H9 (cell line): ENCODE results near the gene TGM2. TPM values are rescaled to one million over a fixed set of nuclear protein-coding genes. Genes with fewer than 3 reads are reported as not detected.

Experiments
- DNase-seq: peaks from one replicate; pipeline ENCODE4 v3.0.0-alpha.2; 2017
- H2AFZ ChIP-seq: one replicate; pipeline ENCODE4 v1.6.1; 2013; ENCODE audit warnings: mild to moderate bottlenecking, low read length, control low read depth, moderate library complexity
- H2AK5ac ChIP-seq: 2 replicates; pipeline ENCODE4 v1.6.1; 2013; ENCODE audit warnings: low read length, control low read depth, mixed read lengths; ENCODE audit not compliant: insufficient read length
- H2BK120ac ChIP-seq: one replicate; pipeline ENCODE4 v1.6.1; 2013; ENCODE audit warnings: low read depth, mild to moderate bottlenecking, low read length, control low read depth, inconsistent platforms; ENCODE audit not compliant: poor library complexity, severe bottlenecking
- H2BK12ac ChIP-seq: 2 replicates; pipeline ENCODE4 v1.6.1; 2013; ENCODE audit warnings: low read length, control low read depth, mixed read lengths, low read depth; ENCODE audit not compliant: insufficient read length
- H2BK15ac ChIP-seq: 2 replicates; pipeline ENCODE4 v1.6.1; 2013; ENCODE audit warnings: low read depth, low read length, control low read depth
- H2BK20ac ChIP-seq: one replicate; pipeline ENCODE4 v1.6.1; 2013; ENCODE audit warnings: low read depth, mild to moderate bottlenecking, low read length, control low read depth, inconsistent platforms; ENCODE audit not compliant: poor library complexity, severe bottlenecking
- H2BK5ac ChIP-seq: 2 replicates; pipeline ENCODE4 v1.6.1; 2013; ENCODE audit warnings: low read length, control low read depth, mixed read lengths; ENCODE audit not compliant: insufficient read length
- H3K14ac ChIP-seq: 2 replicates; pipeline ENCODE4 v1.6.1; 2013; ENCODE audit warnings: low read length, control low read depth; ENCODE audit not compliant: insufficient read depth
- H3K18ac ChIP-seq: 2 replicates; pipeline ENCODE4 v1.6.1; 2013; ENCODE audit warnings: low read depth, mild to moderate bottlenecking, mixed read lengths, low read length, control low read depth; ENCODE audit not compliant: insufficient read length
- H3K23ac ChIP-seq: 2 replicates; pipeline ENCODE4 v1.6.1; 2013; ENCODE audit warnings: low read length, control low read depth, mixed read lengths, low read depth; ENCODE audit not compliant: insufficient read length
- H3K23me2 ChIP-seq: 2 replicates; pipeline ENCODE4 v1.6.1; 2013; ENCODE audit warnings: low read depth, mild to moderate bottlenecking, mixed read lengths, low read length, control low read depth; ENCODE audit not compliant: insufficient read length, poor library complexity, severe bottlenecking
- H3K27ac ChIP-seq: 2 replicates; pipeline ENCODE4 v1.5.1; 2013; ENCODE audit warnings: low read length, control low read depth, mixed read lengths, low read depth; ENCODE audit not compliant: insufficient read length
- H3K27me3 ChIP-seq: 2 replicates; pipeline ENCODE4 v1.6.1; 2013; ENCODE audit warnings: low read length, control low read depth, inconsistent platforms; ENCODE audit not compliant: insufficient read depth
- H3K4ac ChIP-seq: 2 replicates; pipeline ENCODE4 v1.6.1; 2013; ENCODE audit warnings: low read depth, mild to moderate bottlenecking, control low read depth, inconsistent platforms, low read length, moderate library complexity
- H3K4me1 ChIP-seq: 2 replicates; pipeline ENCODE4 v1.6.1; 2013; ENCODE audit warnings: low read length, control low read depth, inconsistent platforms; ENCODE audit not compliant: insufficient read depth
- H3K4me2 ChIP-seq: 2 replicates; pipeline ENCODE4 v1.6.1; 2013; ENCODE audit warnings: low read length, control low read depth, mixed read lengths; ENCODE audit not compliant: insufficient read length, insufficient read depth
- H3K56ac ChIP-seq: 2 replicates; pipeline ENCODE4 v1.6.1; 2013; ENCODE audit warnings: low read depth, mild to moderate bottlenecking, mixed read lengths, low read length, control low read depth; ENCODE audit not compliant: insufficient read length
- H3K79me1 ChIP-seq: 2 replicates; pipeline ENCODE4 v1.6.1; 2013; ENCODE audit warnings: low read depth, mild to moderate bottlenecking, moderate library complexity, low read length, control low read depth, inconsistent platforms; ENCODE audit not compliant: insufficient read depth, poor library complexity, severe bottlenecking
- H3K79me2 ChIP-seq: 2 replicates; pipeline ENCODE4 v1.6.1; 2013; ENCODE audit warnings: low read length, control low read depth, inconsistent platforms; ENCODE audit not compliant: insufficient read depth
- H3K9ac ChIP-seq: 2 replicates; pipeline ENCODE4 v1.6.1; 2013; ENCODE audit warnings: low read length, control low read depth, mixed read lengths; ENCODE audit not compliant: insufficient read length; ENCODE audit errors: extremely low read depth
- H3K9me3 ChIP-seq: one replicate; pipeline ENCODE4 v1.6.1; 2013; ENCODE audit warnings: low read depth, low read length, inconsistent platforms; ENCODE audit not compliant: control insufficient read depth
- H3T11ph ChIP-seq: one replicate; pipeline ENCODE4 v1.6.1; 2013; ENCODE audit warnings: mild to moderate bottlenecking, low read length, control low read depth, inconsistent platforms
- H4K20me1 ChIP-seq: one replicate; pipeline ENCODE4 v1.6.1; 2013; ENCODE audit not compliant: control insufficient read depth, insufficient read length, insufficient read depth
- H4K5ac ChIP-seq: 2 replicates; pipeline ENCODE4 v1.6.1; 2013; ENCODE audit warnings: low read depth, mild to moderate bottlenecking, mixed read lengths, low read length, control low read depth; ENCODE audit not compliant: insufficient read length
- H4K8ac ChIP-seq: replicated peaks from 2 replicates; pipeline ENCODE4 v1.6.1; 2013; ENCODE audit warnings: low read length, control low read depth, mixed read lengths, low read depth; ENCODE audit not compliant: insufficient read length
- H4K91ac ChIP-seq: 2 replicates; pipeline ENCODE4 v1.6.1; 2013; ENCODE audit warnings: low read depth, mild to moderate bottlenecking, moderate library complexity, mixed read lengths, low read length, control low read depth; ENCODE audit not compliant: insufficient read length
- H3K27ac Mint-ChIP-seq, 3 experiments: 2 replicates in 2 of 3; 3 replicates in 1 of 3; pipeline ENCODE4 v1.8.0; 2020 to 2021; ENCODE audit warnings: mixed read lengths in 3 of 3, mild to moderate bottlenecking in 1 of 3, moderate library complexity in 1 of 3
- H3K27me3 Mint-ChIP-seq: 2 replicates; pipeline ENCODE4 v1.8.0; 2021; ENCODE audit warnings: low read depth, mild to moderate bottlenecking, moderate library complexity, mixed read lengths
- H3K36me3 Mint-ChIP-seq, 3 experiments: 2 replicates in 2 of 3; 3 replicates in 1 of 3; pipeline ENCODE4 v1.8.0; 2020 to 2021; ENCODE audit warnings: low read depth in 3 of 3, mixed read lengths in 3 of 3; ENCODE audit not compliant: insufficient read depth in 1 of 3
- H3K4me1 Mint-ChIP-seq, 2 experiments: 2 replicates each; pipeline ENCODE4 v1.8.0; 2020; ENCODE audit warnings: mixed read lengths in 2 of 2
- H3K4me3 Mint-ChIP-seq, 2 experiments: 2 replicates in 1 of 2; 3 replicates in 1 of 2; pipeline ENCODE4 v1.8.0; 2020 to 2021; ENCODE audit warnings: mild to moderate bottlenecking in 2 of 2, mixed read lengths in 2 of 2, moderate library complexity in 1 of 2
- H3K9me3 Mint-ChIP-seq, 2 experiments: 2 replicates in 1 of 2; 3 replicates in 1 of 2; pipeline ENCODE4 v1.8.0; 2020; ENCODE audit warnings: mild to moderate bottlenecking in 2 of 2, mixed read lengths in 2 of 2, moderate library complexity in 1 of 2
- CTCF ChIP-seq: fragments of 200-600 bp; sonication (generic); conservative IDR thresholded peaks from 3 replicates; pipeline ENCODE4 v1.8.0; 2021; ENCODE audit warnings: antibody characterized with exemption, mild to moderate bottlenecking
- WGBS: extraction: QIAGEN DNeasy Blood & Tissue Kit; methylation state at CpG from one replicate; pipeline ENCODE4 v1.1.7; 2013; ENCODE audit warnings: missing lambda C conversion rate, low lambda C conversion rate, mixed read lengths; ENCODE audit not compliant: insufficient read length; ENCODE audit errors: extremely low coverage; 5-methylcytosine and 5-hydroxymethylcytosine counted together
- total RNA-seq: library from RNA; stranded (reverse); gene quantifications from 2 replicates; pipeline ENCODE4 v1.2.1, GENCODE V29; 2021

The TGM2 gene
- total RNA-seq, 1 experiment from 2014 or later = 1.1 TPM

- Histone ChIP-seq H3K4ac (no peak overlapping the region), H4K8ac (no peak overlapping the region), H3K23me2 (no peaks in the 10 kb centered on the region), H2BK120ac (no peak overlapping the region), H3K27me3 (no peaks in the 10 kb centered on the region), H4K91ac (no peak overlapping the region), H3K4me2 (no peak overlapping the region), H3K4me1 (no peaks in the 10 kb centered on the region), H3K79me1 (no peaks in the 10 kb centered on the region), H3K9ac (no peak overlapping the region), H2BK15ac (no peak overlapping the region), H4K5ac (no peak overlapping the region), H3K27ac (no peak overlapping the region), H2AK5ac (no peak overlapping the region), H3K18ac (no peak overlapping the region), H3K9me3 (no peaks in the 10 kb centered on the region), H2BK20ac (no peak overlapping the region), H2BK5ac (no peak overlapping the region), H3K79me2 (no peaks in the 10 kb centered on the region), H2BK12ac (no peak overlapping the region), H2AFZ (no peak overlapping the region), H3K23ac (no peak overlapping the region), H3K56ac (no peak overlapping the region), H3T11ph (no peak overlapping the region), H4K20me1 (no peaks in the 10 kb centered on the region), H3K14ac (no peak overlapping the region)
- H3K4me1 Mint-ChIP-seq = peaks cover 13 to 17% of the 10 kb centered on the region in 2 experiments; a peak in 3 of 4 replicates
- peak overlapping the region in 1 of 3 experiments; percentile 40; a peak in 2 of 7 replicates for H3K27ac Mint-ChIP-seq
- no peak for DNase-seq
- H3K27me3 Mint-ChIP-seq = peaks cover 11% of the 10 kb centered on the region
- no CpG with 5 or more reads among the region's 4 CpGs for WGBS
- peaks cover 5 to 6% of the 10 kb centered on the region in 2 experiments for H3K9me3 Mint-ChIP-seq
- peaks cover 0 to 5% (median 4%) of the 10 kb centered on the region in 3 experiments; a peak in 1 of 7 replicates for H3K36me3 Mint-ChIP-seq
- H3K4me3 Mint-ChIP-seq = no peak overlapping the region; a peak in 1 of 5 replicates
- no peak for TF ChIP-seq CTCF
These were observed 31.0 kb upstream of the TGM2 start for GRCh38 chr20:38196076-38196475.
